GM12878 (cell line): ENCODE data around the gene POU4F3.

Source experiments
- CREM ChIP-seq: IDR thresholded peaks from 2 replicates; pipeline ENCODE4 v1.6.1; 2014; ENCODE audit warnings: antibody characterized with exemption, low read depth
- CTCF ChIP-seq, 3 experiments: IDR thresholded peaks in 2 of 3; conservative IDR thresholded peaks in 1 of 3; 2 replicates each; pipeline ENCODE4 v1.5.1; 2011; ENCODE audit warnings: low read depth in 3 of 3, low read length in 3 of 3, mild to moderate bottlenecking in 3 of 3, control low read depth in 2 of 3, moderate library complexity in 2 of 3, inconsistent platforms in 1 of 3, mixed read lengths in 1 of 3; ENCODE audit not compliant: control insufficient read depth in 2 of 3, insufficient read depth in 1 of 3; ENCODE audit errors: extremely low read depth in 1 of 3
- NFIC ChIP-seq: IDR thresholded peaks from 2 replicates; pipeline ENCODE4 v1.6.1; 2012; ENCODE audit warnings: low read depth, mild to moderate bottlenecking, inconsistent platforms, low read length, moderate library complexity
- SIN3A ChIP-seq: IDR thresholded peaks from 2 replicates; pipeline ENCODE4 v1.6.1; 2012; ENCODE audit warnings: low read depth, low read length, improper control_type of control experiment
- SKIL ChIP-seq: fragments of 450-650 bp; IDR thresholded peaks from 2 replicates; pipeline ENCODE4 v1.6.1; 2017; ENCODE audit warnings: mild to moderate bottlenecking, low read depth, inconsistent platforms; ENCODE audit not compliant: poor library complexity, severe bottlenecking

GRCh38 chr5:146291421-146292074 is 47.1 kb upstream of the POU4F3 start:
- TF ChIP-seq CTCF (IDR thresholded peaks at IDR 0.05 in 2 of 3, conservative IDR thresholded peaks at IDR 0.05 in 1 of 3; ENCODE audit: control insufficient read depth in 2 of 3, extremely low read depth in 1 of 3, insufficient read depth in 1 of 3, low read depth in 3 of 3, low read length in 3 of 3) (peak; percentile 51 to 60 (median 59); a peak in 5 of 6 replicates), NFIC (no peak), SKIL (no peak), SIN3A (no peak), CREM (no peak)
